NCI-H2107 treated with DMSO at 0.1 percent for 48 hours (cell line): ENCODE results near the gene ADAMTS2.

Experiments
- DNase-seq: peaks from one replicate; lab custom pipeline; 2025; ENCODE audit not compliant: unreplicated experiment; lab: John Stamatoyannopoulos, UW

Gene ADAMTS2

GRCh38 chr5:179164331-179165311 lies 180.6 kb downstream of the ADAMTS2 start:
- DNase-seq: no peak

GRCh38 chr5:179163236-179164155 lies 181.8 kb downstream of the ADAMTS2 start:
- DNase-seq: no peak

- no peak for DNase-seq
These were observed 182.7 kb downstream of the ADAMTS2 start for GRCh38 chr5:179162351-179163235.

- DNase-seq: no peak
These were observed 183.4 kb downstream of the ADAMTS2 start for GRCh38 chr5:179161901-179162300.

- no peak for DNase-seq
These were observed 184.7 kb downstream of the ADAMTS2 start for GRCh38 chr5:179160584-179160983.

- no peak for DNase-seq
These were observed 186.7 kb downstream of the ADAMTS2 start for GRCh38 chr5:179158556-179158955.

- no peak for DNase-seq
These were observed 190.0 kb downstream of the ADAMTS2 start for GRCh38 chr5:179154991-179155955.

- DNase-seq: no peak
These were observed 190.8 kb downstream of the ADAMTS2 start for GRCh38 chr5:179154346-179154990.

GRCh38 chr5:179153921-179154345 lies 191.3 kb downstream of the ADAMTS2 start:
- no peak for DNase-seq

- no peak for DNase-seq
These were observed 191.8 kb downstream of the ADAMTS2 start for GRCh38 chr5:179153341-179153901.

- no peak for DNase-seq
These were observed 192.3 kb downstream of the ADAMTS2 start for GRCh38 chr5:179152941-179153340.

GRCh38 chr5:179152144-179152895 lies 192.9 kb downstream of the ADAMTS2 start:
- no peak for DNase-seq

- DNase-seq: no peak
These were observed 193.8 kb downstream of the ADAMTS2 start for GRCh38 chr5:179151286-179152118.

- no peak for DNase-seq
These were observed 195.2 kb downstream of the ADAMTS2 start for GRCh38 chr5:179150011-179150410.

GRCh38 chr5:179149278-179149677 lies 196.0 kb downstream of the ADAMTS2 start:
- no peak for DNase-seq

GRCh38 chr5:179148703-179149170 lies 196.5 kb downstream of the ADAMTS2 start:
- no peak for DNase-seq
